ENCODE results near the gene SRGAP1. TPM values are rescaled to one million over a fixed set of nuclear protein-coding genes. Genes with fewer than 3 reads are reported as not detected.

The SRGAP1 gene
- polyA plus RNA-seq, 1 donor (not counting 4 experiments of a cell fraction or from before 2014, with no cell fraction given), result 4.5 TPM

GRCh38 chr12:64087761-64088160 is 243.3 kb downstream of the SRGAP1 start:
- Histone ChIP-seq H3K4me1 (ENCODE audit: control insufficient read depth, extremely low read depth, insufficient read depth, low read length) (peaks cover 61% of the 10 kb centered on the region), H4K20me1 (ENCODE audit: control insufficient read depth, extremely low read depth, insufficient read depth, low read length) (no peaks in the 10 kb centered on the region), H3K9me3 (ENCODE audit: control insufficient read depth, low read depth, low read length) (no peaks in the 10 kb centered on the region), H3K9me1 (ENCODE audit: control insufficient read depth, extremely low read depth, insufficient read depth, low read length) (no peaks in the 10 kb centered on the region), H2AFZ (ENCODE audit: control insufficient read depth, low read length) (no peak overlapping the region), H3K9ac (ENCODE audit: control insufficient read depth, extremely low read depth, insufficient read depth, low read length) (no peak overlapping the region), H3K27me3 (ENCODE audit: control insufficient read depth, extremely low read depth, insufficient read depth, low read length) (no peaks in the 10 kb centered on the region), H3K79me2 (ENCODE audit: control insufficient read depth, insufficient read depth, low read length) (no peaks in the 10 kb centered on the region), H3K4me2 (ENCODE audit: control insufficient read depth, extremely low read depth, insufficient read depth, low read depth, low read length) (peak overlapping the region; percentile 95), H3K4me3 (ENCODE audit: control insufficient read depth in 2 of 3, extremely low read depth in 1 of 3, insufficient read depth in 2 of 3, low read depth in 1 of 3, low read length in 3 of 3) (no peak overlapping the region), H3K36me3 (ENCODE audit: control insufficient read depth in 2 of 2, extremely low read depth in 1 of 2, insufficient read depth in 2 of 2, low read length in 2 of 2) (peaks cover 0 to 7% of the 10 kb centered on the region in 2 experiments), H3K27ac (ENCODE audit: control insufficient read depth, insufficient read depth, low read length) (peak overlapping the region; percentile 89)
- DNase-seq (ENCODE audit: low read depth, low spot score) (no peak), FAIRE-seq (no peak)
- dilution Hi-C loops (cut with MboI; ENCODE audit: extremely low pct_ligation_motif_present, low sequenced_read_pairs), result no loop called here
- TF ChIP-seq CTCF (optimal IDR thresholded peaks at IDR 0.05 in 1 of 3, IDR thresholded peaks at IDR 0.05 in 1 of 3, conservative IDR thresholded peaks at IDR 0.05 in 1 of 3; ENCODE audit: extremely low read depth in 1 of 3, insufficient read depth in 2 of 3, low read length in 3 of 3), result no peak
- no peak for TF ChIP-seq EZH2 (IDR thresholded peaks at IDR 0.05; ENCODE audit: low read length)

- FAIRE-seq (peak; percentile 98), DNase-seq (ENCODE audit: low read depth, low spot score) (peak; percentile 92)
- H3K36me3 ChIP-seq (ENCODE audit: control insufficient read depth in 2 of 2, extremely low read depth in 1 of 2, insufficient read depth in 2 of 2, low read length in 2 of 2), result peaks cover 0 to 5% of the 10 kb centered on the region in 2 experiments
- dilution Hi-C loops (cut with MboI; ENCODE audit: extremely low pct_ligation_motif_present, low sequenced_read_pairs), result no loop called here
- H3K79me2 ChIP-seq (ENCODE audit: control insufficient read depth, insufficient read depth, low read length), result no peaks in the 10 kb centered on the region
- H3K27me3 ChIP-seq (ENCODE audit: control insufficient read depth, extremely low read depth, insufficient read depth, low read length), result no peaks in the 10 kb centered on the region
- peak overlapping the region in 2 of 3 experiments; percentile 55 to 58 for H3K4me3 ChIP-seq (ENCODE audit: control insufficient read depth in 2 of 3, extremely low read depth in 1 of 3, insufficient read depth in 2 of 3, low read depth in 1 of 3, low read length in 3 of 3)
- TF ChIP-seq CTCF (optimal IDR thresholded peaks at IDR 0.05 in 1 of 3, IDR thresholded peaks at IDR 0.05 in 1 of 3, conservative IDR thresholded peaks at IDR 0.05 in 1 of 3; ENCODE audit: extremely low read depth in 1 of 3, insufficient read depth in 2 of 3, low read length in 3 of 3) (no peak), EZH2 (IDR thresholded peaks at IDR 0.05; ENCODE audit: low read length) (no peak)
- H4K20me1 ChIP-seq (ENCODE audit: control insufficient read depth, extremely low read depth, insufficient read depth, low read length), result no peaks in the 10 kb centered on the region
- peak overlapping the region; percentile 95 for H3K4me2 ChIP-seq (ENCODE audit: control insufficient read depth, extremely low read depth, insufficient read depth, low read depth, low read length)
- H3K27ac ChIP-seq (ENCODE audit: control insufficient read depth, insufficient read depth, low read length), result peak overlapping the region; percentile 89
- peaks cover 52% of the 10 kb centered on the region for H3K4me1 ChIP-seq (ENCODE audit: control insufficient read depth, extremely low read depth, insufficient read depth, low read length)
- peak overlapping the region; percentile 35 for H3K9ac ChIP-seq (ENCODE audit: control insufficient read depth, extremely low read depth, insufficient read depth, low read length)
- no peaks in the 10 kb centered on the region for H3K9me1 ChIP-seq (ENCODE audit: control insufficient read depth, extremely low read depth, insufficient read depth, low read length)
- no peaks in the 10 kb centered on the region for H3K9me3 ChIP-seq (ENCODE audit: control insufficient read depth, low read depth, low read length)
- H2AFZ ChIP-seq (ENCODE audit: control insufficient read depth, low read length), result peak overlapping the region; percentile 87
Measured at GRCh38 chr12:64088431-64089349, 244.2 kb downstream of the SRGAP1 start.
